ENCODE results near the gene NEDD4L.
"Not testable (repeated sequence)": the region's sequence is repeated elsewhere in the genome, so short reads cannot be mapped to it uniquely, and the experiment has no call there.

NEDD4L gene

GRCh38 chr18:58043491-58044369 lies at the start of gene NEDD4L:
Gene NEDD4L, plus strand, starts transcription at chr18:58044226. Its CDS starts 435 bp downstream, at chr18:58044661.
- DNase-seq (ENCODE audit: low read depth), result peak; percentile 67

GRCh38 chr18:57995331-57995730 lies 48.7 kb upstream of the NEDD4L start:
- no peak for DNase-seq (ENCODE audit: low read depth)

GRCh38 chr18:57996894-57997293 lies 47.1 kb upstream of the NEDD4L start:
- not testable (repeated sequence) for DNase-seq (ENCODE audit: low read depth)

GRCh38 chr18:57997820-57998219 lies 46.2 kb upstream of the NEDD4L start:
- no peak for DNase-seq (ENCODE audit: low read depth)

GRCh38 chr18:57998461-57998860 lies 45.6 kb upstream of the NEDD4L start:
- no peak for DNase-seq (ENCODE audit: low read depth)

GRCh38 chr18:58004317-58004716 lies 39.7 kb upstream of the NEDD4L start:
- DNase-seq (ENCODE audit: low read depth), result no peak

- no peak for DNase-seq (ENCODE audit: low read depth)
Observed at GRCh38 chr18:58005011-58005410, 39.0 kb upstream of the NEDD4L start.

- DNase-seq (ENCODE audit: low read depth), result no peak
Observed at GRCh38 chr18:58005885-58006523, 38.0 kb upstream of the NEDD4L start.

GRCh38 chr18:58009166-58009565 lies 34.9 kb upstream of the NEDD4L start:
- DNase-seq (ENCODE audit: low read depth), result no peak

- DNase-seq (ENCODE audit: low read depth), result no peak
Observed at GRCh38 chr18:58010265-58010664, 33.8 kb upstream of the NEDD4L start.

- no peak for DNase-seq (ENCODE audit: low read depth)
Observed at GRCh38 chr18:58012356-58012755, 31.7 kb upstream of the NEDD4L start.

GRCh38 chr18:58013241-58014211 lies 30.5 kb upstream of the NEDD4L start:
- DNase-seq (ENCODE audit: low read depth), result no peak

GRCh38 chr18:58015065-58015780 lies 28.8 kb upstream of the NEDD4L start:
- DNase-seq (ENCODE audit: low read depth), result no peak

- no peak for DNase-seq (ENCODE audit: low read depth)
Observed at GRCh38 chr18:58017267-58017666, 26.8 kb upstream of the NEDD4L start.

- DNase-seq (ENCODE audit: low read depth), result no peak
Observed at GRCh38 chr18:58020567-58021107, 23.4 kb upstream of the NEDD4L start.

- DNase-seq (ENCODE audit: low read depth), result no peak
Observed at GRCh38 chr18:58021504-58021903, 22.5 kb upstream of the NEDD4L start.

GRCh38 chr18:58023108-58023507 lies 20.9 kb upstream of the NEDD4L start:
- no peak for DNase-seq (ENCODE audit: low read depth)

- no peak for DNase-seq (ENCODE audit: low read depth)
Observed at GRCh38 chr18:58024139-58024538, 19.9 kb upstream of the NEDD4L start.

- no peak for DNase-seq (ENCODE audit: low read depth)
Observed at GRCh38 chr18:58025205-58025604, 18.8 kb upstream of the NEDD4L start.

- no peak for DNase-seq (ENCODE audit: low read depth)
Observed at GRCh38 chr18:58025733-58026132, 18.3 kb upstream of the NEDD4L start.

- DNase-seq (ENCODE audit: low read depth), result no peak
Observed at GRCh38 chr18:58026395-58026794, 17.6 kb upstream of the NEDD4L start.
